ENCODE measurements around the gene CDC34.

GRCh38 chr19:514166-514663, 17.3 kb upstream of the CDC34 start:
- no peak for TF ChIP-seq POLR2A (IDR thresholded peaks at IDR 0.05)
- no peak for TF ChIP-seq CTCF (IDR thresholded peaks at IDR 0.05)
